Natural killer cell (primary cell): Measurements from ENCODE around the gene HOMER1. TPM values are rescaled to one million over a fixed set of nuclear protein-coding genes. Genes with fewer than 3 reads are reported as not detected.
"Not testable (repeated sequence)": the region's sequence is repeated elsewhere in the genome, so short reads cannot be mapped to it uniquely, and the experiment has no call there.

Experiments
- ATAC-seq, 3 donors: fragments of 150-1000 bp in 2 of 3; fragments of 200-7000 bp in 1 of 3; cut with Tn5 transposase; 1 replicate in 1 of 3; 2 replicates in 2 of 3; pipeline ENCODE4 v1.10.0; 2021; ENCODE audit warnings: mild to moderate bottlenecking in 2 of 3, moderate library complexity in 2 of 3
- DNase-seq, 2 donors: peaks; one replicate each; pipeline versions ENCODE4 v3.0.0 to v3.0.0-alpha.2; 2013 to 2021; ENCODE audit warnings: mixed read lengths in 1 of 2
- H3K27ac ChIP-seq: one replicate; pipeline ENCODE4 v1.5.1; 2013; ENCODE audit warnings: mild to moderate bottlenecking, low read length
- H3K27me3 ChIP-seq: one replicate; pipeline ENCODE4 v1.6.1; 2013; ENCODE audit warnings: low read length; ENCODE audit not compliant: control insufficient read depth, insufficient read depth
- H3K36me3 ChIP-seq: one replicate; pipeline ENCODE4 v1.6.1; 2013; ENCODE audit warnings: low read length; ENCODE audit not compliant: control insufficient read depth, insufficient read depth
- H3K4me1 ChIP-seq: one replicate; pipeline ENCODE4 v1.6.1; 2013; ENCODE audit warnings: low read length; ENCODE audit not compliant: control insufficient read depth, insufficient read depth
- H3K4me3 ChIP-seq: one replicate; pipeline ENCODE4 v1.5.1; 2013; ENCODE audit warnings: low read length
- H3K9me3 ChIP-seq: one replicate; pipeline ENCODE4 v1.6.1; 2013; ENCODE audit warnings: low read length; ENCODE audit not compliant: control insufficient read depth, insufficient read depth
- H3K27ac Mint-ChIP-seq, 2 donors: one replicate each; pipeline ENCODE4 v1.8.0; 2022; ENCODE audit warnings: mild to moderate bottlenecking in 2 of 2, mixed read lengths in 2 of 2, moderate library complexity in 1 of 2
- H3K27me3 Mint-ChIP-seq, 2 donors: one replicate each; pipeline ENCODE4 v1.8.0; 2022; ENCODE audit warnings: low read depth in 2 of 2, mixed read lengths in 2 of 2
- H3K36me3 Mint-ChIP-seq: one replicate; pipeline ENCODE4 v1.8.0; 2022; ENCODE audit warnings: mixed read lengths
- H3K4me1 Mint-ChIP-seq, 2 donors: one replicate each; pipeline ENCODE4 v1.8.0; 2022; ENCODE audit warnings: mixed read lengths in 2 of 2
- H3K4me3 Mint-ChIP-seq: one replicate; pipeline ENCODE4 v1.8.0; 2022; ENCODE audit warnings: mild to moderate bottlenecking, moderate library complexity, mixed read lengths
- H3K9me3 Mint-ChIP-seq, 2 donors: one replicate each; pipeline ENCODE4 v1.8.0; 2022; ENCODE audit warnings: mixed read lengths in 2 of 2
- CTCF ChIP-seq: fragments of 200-600 bp; IDR thresholded peaks from one replicate; pipeline ENCODE4 v1.8.0; 2022; ENCODE audit warnings: antibody characterized with exemption
- WGBS: methylation state at CpG from one replicate; pipeline ENCODE4 v1.1.7; 2013; ENCODE audit warnings: missing lambda C conversion rate; ENCODE audit not compliant: insufficient coverage; 5-methylcytosine and 5-hydroxymethylcytosine counted together
- intact Hi-C: fragments of 100-400 bp; cut with micrococcal nuclease; formaldehyde crosslinking; loops from one replicate; pipeline ENCODE4 v1.14.2; 2022
- total RNA-seq, 4 donors: library from RNA; stranded (reverse); fragments of 120-200 nt in 1 of 4; gene quantifications; one replicate each; pipeline versions ENCODE4 v1.2.3 to v1.2.4, GENCODE V29; 2013 to 2022

The HOMER1 gene
- total RNA-seq, 3 donors from 2014 or later (not counting 1 experiment from before 2014, with no cell fraction given), result 3.1 to 5.4 (median 4.3) TPM

DNA sequence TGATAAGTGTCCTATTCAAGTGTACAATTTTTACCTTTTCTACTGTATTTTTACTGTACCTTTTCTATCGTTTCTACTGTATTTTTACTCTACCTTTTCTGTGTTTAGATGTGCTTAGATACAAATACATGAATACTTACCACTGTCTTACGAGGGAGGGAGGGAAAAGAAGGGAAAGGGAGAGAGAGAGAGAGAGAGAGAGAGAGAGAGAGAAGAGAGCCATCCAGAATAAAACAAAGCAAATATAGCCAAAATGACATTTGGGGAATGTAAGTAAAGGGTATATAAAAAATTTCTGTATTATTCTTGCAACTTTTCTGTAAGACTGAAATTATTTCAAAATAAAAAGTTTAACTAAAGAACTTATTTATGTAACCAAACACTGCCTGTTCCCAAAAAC, 121.2 kb downstream of the HOMER1 start:
- H3K4me1 ChIP-seq, result no peaks in the 10 kb centered on the region
- TF ChIP-seq CTCF, result no peak
- no peaks in the 10 kb centered on the region for H3K9me3 ChIP-seq
- no peaks in the 10 kb centered on the region for H3K27me3 ChIP-seq
- no peaks in the 10 kb centered on the region for H3K36me3 Mint-ChIP-seq
- H3K4me3 Mint-ChIP-seq, result no peak overlapping the region
- H3K4me3 ChIP-seq, result no peak overlapping the region
- intact Hi-C loops, result no loop called here
- WGBS, result no CpG with 5 or more reads among the region's 2 CpGs
- H3K27me3 Mint-ChIP-seq, result no peaks in the 10 kb centered on the region
- ATAC-seq (no peak), DNase-seq (no peak)
- H3K36me3 ChIP-seq, result no peaks in the 10 kb centered on the region
- no peaks in the 10 kb centered on the region for H3K9me3 Mint-ChIP-seq
- no peaks in the 10 kb centered on the region for H3K4me1 Mint-ChIP-seq
- no peak overlapping the region for H3K27ac Mint-ChIP-seq
- no peak overlapping the region for H3K27ac ChIP-seq

GRCh38 chr5:79386679-79387078, 127.3 kb downstream of the HOMER1 start:
- WGBS, result no CpG with 5 or more reads among the region's 1 CpG
- no peaks in the 10 kb centered on the region for H3K4me1 Mint-ChIP-seq
- no peaks in the 10 kb centered on the region for H3K36me3 ChIP-seq
- H3K9me3 ChIP-seq, result peaks cover 7% of the 10 kb centered on the region
- no peak overlapping the region for H3K27ac ChIP-seq
- ATAC-seq (no peak), DNase-seq (no peak)
- no peak for TF ChIP-seq CTCF
- no peak overlapping the region for H3K4me3 ChIP-seq
- H3K4me1 ChIP-seq, result no peaks in the 10 kb centered on the region
- no peaks in the 10 kb centered on the region for H3K27me3 ChIP-seq
- H3K27me3 Mint-ChIP-seq, result no peaks in the 10 kb centered on the region
- intact Hi-C loops, result no loop called here
- peaks cover 12% of the 10 kb centered on the region for H3K36me3 Mint-ChIP-seq
- no peak overlapping the region for H3K4me3 Mint-ChIP-seq
- H3K9me3 Mint-ChIP-seq, result peaks cover 7 to 13% of the 10 kb centered on the region in 2 donors
- H3K27ac Mint-ChIP-seq, result no peak overlapping the region

- Mint-ChIP-seq H3K36me3 (peaks cover 20% of the 10 kb centered on the region), H3K9me3 (peaks cover 7 to 13% of the 10 kb centered on the region in 2 donors)
- intact Hi-C loops, H3K4me3 ChIP-seq, ATAC-seq, H3K27me3 ChIP-seq, H3K4me3 Mint-ChIP-seq, H3K27me3 Mint-ChIP-seq, H3K27ac ChIP-seq, H3K27ac Mint-ChIP-seq, DNase-seq, H3K4me1 Mint-ChIP-seq, H3K4me1 ChIP-seq, H3K36me3 ChIP-seq: not testable (repeated sequence)
- H3K9me3 ChIP-seq, result peaks cover 20% of the 10 kb centered on the region
Measured at GRCh38 chr5:79385126-79385525, 128.8 kb downstream of the HOMER1 start.

DNA sequence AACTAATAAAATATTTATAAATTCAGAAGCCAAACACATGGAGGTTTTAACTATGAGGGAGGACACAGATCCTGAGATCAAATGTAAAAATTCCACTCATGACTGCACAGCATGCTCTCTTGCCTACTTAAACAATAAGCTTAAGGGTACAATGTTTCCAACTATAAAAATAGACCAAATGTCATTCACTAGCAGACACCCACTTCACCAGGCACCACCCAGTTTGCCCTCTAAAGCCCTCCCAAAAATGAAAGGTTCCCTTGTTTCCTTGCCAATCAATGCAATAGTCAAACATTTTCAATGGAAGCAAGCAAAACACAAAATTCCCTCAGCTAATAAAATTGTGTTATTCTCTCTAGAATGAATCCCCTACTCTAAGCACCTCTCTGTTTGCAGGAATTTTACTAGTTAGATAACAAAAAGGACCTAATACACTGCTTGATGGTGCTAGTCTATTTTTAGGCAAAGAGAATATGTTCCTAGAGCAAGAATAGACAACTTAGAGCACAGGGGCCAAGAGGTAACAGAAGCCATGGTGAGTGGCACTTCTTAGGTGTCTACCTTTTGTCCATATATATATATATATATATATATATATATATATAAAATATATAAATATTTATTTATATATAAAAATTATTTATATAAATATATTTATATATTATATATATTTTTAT, 135.3 kb downstream of the HOMER1 start:
- Mint-ChIP-seq H3K9me3 (peaks cover 8 to 13% of the 10 kb centered on the region in 2 donors), H3K27me3 (no peaks in the 10 kb centered on the region), H3K4me1 (no peaks in the 10 kb centered on the region), H3K4me3 (no peak overlapping the region), H3K27ac (no peak overlapping the region), H3K36me3 (peaks cover 20% of the 10 kb centered on the region)
- Histone ChIP-seq H3K4me3 (no peak overlapping the region), H3K9me3 (peaks cover 20% of the 10 kb centered on the region), H3K27me3 (no peaks in the 10 kb centered on the region), H3K36me3 (no peaks in the 10 kb centered on the region), H3K27ac (no peak overlapping the region), H3K4me1 (no peaks in the 10 kb centered on the region)
- DNase-seq (no peak), ATAC-seq (no peak)
- intact Hi-C loops, result no loop called here
- TF ChIP-seq CTCF, result no peak
